Heart left ventricle (tissue), 16 donors: ENCODE results near the gene TMEM120A. TPM values are rescaled to one million over a fixed set of nuclear protein-coding genes. Genes with fewer than 3 reads are reported as not detected.
"Not testable (repeated sequence)": the region's sequence is repeated elsewhere in the genome, so short reads cannot be mapped to it uniquely, and the experiment has no call there.

Source experiments
- ATAC-seq, 4 donors: fragments of 200-7000 bp; cut with Tn5 transposase; one replicate each; pipeline ENCODE4 v1.9.1; 2020 to 2022; ENCODE audit warnings: moderate library complexity in 4 of 4, mild to moderate bottlenecking in 3 of 4, moderate number of reproducible peaks in 1 of 4
- DNase-seq, 5 donors: peaks; one replicate each; pipeline ENCODE4 v3.0.0-alpha.2; 2020
- H3K27ac ChIP-seq, 12 donors: fragments of 200-600 bp; sonication (generic) in 4 of 12; one replicate each; pipeline versions ENCODE4 v1.5.0 to v1.8.0; 2016 to 2022; ENCODE audit warnings: mild to moderate bottlenecking in 2 of 12
- H3K27me3 ChIP-seq, 9 donors: fragments of 200-600 bp; sonication (generic) in 2 of 9; one replicate each; pipeline versions ENCODE4 v1.5.1 to v1.8.0; 2016 to 2022; ENCODE audit warnings: mild to moderate bottlenecking in 3 of 9
- H3K36me3 ChIP-seq, 9 donors: fragments of 200-600 bp; sonication (generic) in 2 of 9; one replicate each; pipeline versions ENCODE4 v1.5.0 to v1.8.0; 2018 to 2022; ENCODE audit warnings: mild to moderate bottlenecking in 2 of 9
- H3K4me1 ChIP-seq, 12 donors: fragments of 200-600 bp; sonication (generic) in 4 of 12; one replicate each; pipeline versions ENCODE4 v1.5.0 to v1.8.0; 2016 to 2022; ENCODE audit warnings: mild to moderate bottlenecking in 3 of 12
- H3K4me3 ChIP-seq, 12 donors: fragments of 200-600 bp; sonication (generic) in 4 of 12; one replicate each; pipeline versions ENCODE4 v1.5.0 to v1.8.0; 2017 to 2022; ENCODE audit warnings: mild to moderate bottlenecking in 9 of 12, moderate library complexity in 4 of 12
- H3K9me3 ChIP-seq, 12 donors: fragments of 200-600 bp; sonication (generic) in 4 of 12; one replicate each; pipeline versions ENCODE4 v1.5.0 to v1.8.0; 2016 to 2022; ENCODE audit warnings: mild to moderate bottlenecking in 1 of 12
- POLR2A ChIP-seq, 2 donors: fragments of 450-650 bp; IDR thresholded peaks; one replicate each; pipeline ENCODE4 v1.6.1; 2017; ENCODE audit warnings: antibody characterized with exemption in 2 of 2, mild to moderate bottlenecking in 2 of 2, moderate library complexity in 2 of 2
- WGBS, 4 donors: extraction: QIAGEN DNeasy Blood & Tissue Kit in 2 of 4; methylation state at CpG; one replicate each; pipeline versions ENCODE4 v1.1.5 to v1.1.7; 2013 to 2018; 5-methylcytosine and 5-hydroxymethylcytosine counted together
- intact Hi-C, 10 donors: fragments of 100-400 bp; cut with DNase I; formaldehyde crosslinking; loops; one replicate each; pipeline versions ENCODE4 v1.11.1 to v1.14.2; 2022
- polyA plus RNA-seq, 2 donors: library from polyadenylated mRNA; stranded (reverse); fragments of 200-250 nt; gene quantifications; one replicate each; pipeline ENCODE4 v1.2.3, GENCODE V29; 2013
- total RNA-seq, 9 donors: library from RNA; depleted of rRNA in 2 of 9; stranded (reverse); fragments of >200 nt in 2 of 9; fragmentation: NEBNext Ultra II Directional in 3 of 9; extraction: Animal tissue kit (Norgen Biotek cat#: 25700) in 3 of 9; gene quantifications; one replicate each; pipeline versions ENCODE4 v1.1.0 to v1.2.4, GENCODE V29; 2016 to 2023
- TF ChIP-seq, protein P1 (sequence below), 12 donors: fragments of 200-600 bp; sonication (generic) in 4 of 12; IDR thresholded peaks; one replicate each; pipeline versions ENCODE4 v1.5.0 to v1.8.0; 2018 to 2022; ENCODE audit warnings: antibody characterized with exemption in 12 of 12, mild to moderate bottlenecking in 5 of 12
- donor health status: ischemic (EF 13 %, LVEDD 7.1; RV severe dilation, severe dysfunction).
- donor health status: healthy with polysubstance abuse.
- donor health status: DM: no; HTN: yes; CAD: no.
- donor health status: DM: no; HTN: no; CAD: no.
- donor health status: ischemic (EF 25% LVEDD 6.9; RV normal size, moderate dysfunction).
- donor health status: ischemic (EF 25% LVEDD 5.7; RV mildly dilated, moderate dysfunction).
- donor health status: healthy.
- donor health status: DM: yes; HTN: yes; CAD: no.
- donor health status: ischemic (EF 35%, LVEDD 5.7; RV mildly dilated, moderate dysfunction).
- donor health status: nonischemic (EF 11% LVEDD 7.7; RV severe dilation, severe dysfunction).
- donor health status: DM: yes; HTN: yes; CAD: no.
- donor health status: PGD.
- donor health status: ischemic (EF 29% LVEDD 5.4; RV normal size, mild dysfunction).
- donor health status: nonischemic (EF 23%, LVEDD 6.1; RV moderate dilation, normal function).

TMEM120A gene
- total and polyA plus RNA-seq, 11 donors: 63.8 to 181 (median 130) TPM

- WGBS, 4 donors: 85 to 100% (median 92%) methylated on average over 1 of the region's 1 CpG
- no peak for DNase-seq
- no peak for TF ChIP-seq POLR2A (IDR thresholded peaks at IDR 0.05)
- TF ChIP-seq, protein P1, sequence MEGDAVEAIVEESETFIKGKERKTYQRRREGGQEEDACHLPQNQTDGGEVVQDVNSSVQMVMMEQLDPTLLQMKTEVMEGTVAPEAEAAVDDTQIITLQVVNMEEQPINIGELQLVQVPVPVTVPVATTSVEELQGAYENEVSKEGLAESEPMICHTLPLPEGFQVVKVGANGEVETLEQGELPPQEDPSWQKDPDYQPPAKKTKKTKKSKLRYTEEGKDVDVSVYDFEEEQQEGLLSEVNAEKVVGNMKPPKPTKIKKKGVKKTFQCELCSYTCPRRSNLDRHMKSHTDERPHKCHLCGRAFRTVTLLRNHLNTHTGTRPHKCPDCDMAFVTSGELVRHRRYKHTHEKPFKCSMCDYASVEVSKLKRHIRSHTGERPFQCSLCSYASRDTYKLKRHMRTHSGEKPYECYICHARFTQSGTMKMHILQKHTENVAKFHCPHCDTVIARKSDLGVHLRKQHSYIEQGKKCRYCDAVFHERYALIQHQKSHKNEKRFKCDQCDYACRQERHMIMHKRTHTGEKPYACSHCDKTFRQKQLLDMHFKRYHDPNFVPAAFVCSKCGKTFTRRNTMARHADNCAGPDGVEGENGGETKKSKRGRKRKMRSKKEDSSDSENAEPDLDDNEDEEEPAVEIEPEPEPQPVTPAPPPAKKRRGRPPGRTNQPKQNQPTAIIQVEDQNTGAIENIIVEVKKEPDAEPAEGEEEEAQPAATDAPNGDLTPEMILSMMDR (IDR thresholded peaks at IDR 0.05): no peak
- intact Hi-C loops: loop anchor here in 1 of 10 donors (10.0 kb wide), 1 partner anchor 103 kb away; no protein-coding TSS in a partner anchor
- H3K4me1 ChIP-seq: peaks cover 0 to under 1% (median 0%) of the 10 kb centered on the region in 12 donors
- H3K9me3 ChIP-seq: no peaks in the 10 kb centered on the region
- no peak for ATAC-seq
- no peak overlapping the region for H3K27ac ChIP-seq
- H3K4me3 ChIP-seq: no peak overlapping the region
- no peaks in the 10 kb centered on the region for H3K27me3 ChIP-seq
- peaks cover 0 to 16% (median 6%) of the 10 kb centered on the region in 9 donors for H3K36me3 ChIP-seq
Observed at GRCh38 chr7:76031964-76032363, 37.6 kb upstream of the TMEM120A start.

- not testable (repeated sequence) for ATAC-seq
- intact Hi-C loops: loop anchor here in 3 of 10 donors (10.0 kb wide), 3 partner anchors 105 to 265 kb away; no protein-coding TSS in a partner anchor
- 91 to 98% (median 96%) methylated on average over 7 of the region's 7 CpGs for WGBS, 4 donors
Observed at GRCh38 chr7:76029682-76030081, 35.3 kb upstream of the TMEM120A start.

GRCh38 chr7:76023002-76023401 is 28.6 kb upstream of the TMEM120A start:
- intact Hi-C loops: loop anchor here in 2 of 10 donors (10.0 kb wide), 2 partner anchors 238 to 258 kb away; no protein-coding TSS in a partner anchor
- no peaks in the 10 kb centered on the region for H3K9me3 ChIP-seq
- H3K4me3 ChIP-seq: peak overlapping the region in 1 of 12 donors; percentile 10
- H3K27ac ChIP-seq: no peak overlapping the region
- WGBS, 4 donors: 42 to 64% (median 44%) methylated on average over 4 of the region's 4 CpGs
- peaks cover 0 to 35% (median 22%) of the 10 kb centered on the region in 9 donors for H3K36me3 ChIP-seq
- H3K27me3 ChIP-seq: no peaks in the 10 kb centered on the region
- ATAC-seq (peak in 2 of 4 donors; percentile 73 to 78), DNase-seq (peak in 2 of 5 donors; percentile 30 to 31)
- TF ChIP-seq, protein P1 (IDR thresholded peaks at IDR 0.05): no peak
- no peak for TF ChIP-seq POLR2A (IDR thresholded peaks at IDR 0.05)
- H3K4me1 ChIP-seq: peaks cover 0 to 27% (median 3%) of the 10 kb centered on the region in 12 donors

More at GRCh38 chr7:76029682-76030081, 35.3 kb upstream of the TMEM120A start:
- not testable (repeated sequence) for H3K4me1 ChIP-seq, H3K27ac ChIP-seq, DNase-seq, H3K4me3 ChIP-seq, H3K27me3 ChIP-seq, H3K9me3 ChIP-seq
- H3K36me3 ChIP-seq: peaks cover 0 to 28% (median 11%) of the 10 kb centered on the region in 9 donors

- intact Hi-C loops: loop anchor here in 2 of 10 donors (10.0 kb wide), 2 partner anchors 237 to 257 kb away; no protein-coding TSS in a partner anchor
- peak overlapping the region in 1 of 12 donors; percentile 42 for H3K27ac ChIP-seq
- ATAC-seq (no peak), DNase-seq (no peak)
- peaks cover 0 to 35% (median 18%) of the 10 kb centered on the region in 9 donors for H3K36me3 ChIP-seq
- H3K9me3 ChIP-seq: no peaks in the 10 kb centered on the region
- H3K4me1 ChIP-seq: peaks cover 0 to 27% (median 3%) of the 10 kb centered on the region in 12 donors
- H3K4me3 ChIP-seq: peak overlapping the region in 1 of 12 donors; percentile 10
- no peak for TF ChIP-seq POLR2A (IDR thresholded peaks at IDR 0.05)
- TF ChIP-seq, protein P1 (IDR thresholded peaks at IDR 0.05): no peak
- WGBS, 4 donors: 90 to 96% (median 93%) methylated on average over 7 of the region's 7 CpGs
- H3K27me3 ChIP-seq: no peaks in the 10 kb centered on the region
Observed at GRCh38 chr7:76022026-76022780, 27.8 kb upstream of the TMEM120A start.
